Panc1 (cell line): ENCODE results near the gene RIMBP2.

Experiments
- POLR2AphosphoS5 ChIP-seq: IDR thresholded peaks from 2 replicates; pipeline ENCODE4 v1.6.1; 2012; ENCODE audit warnings: mild to moderate bottlenecking, low read depth, low read length, moderate library complexity
- REST ChIP-seq, 2 experiments: IDR thresholded peaks; 2 replicates each; pipeline ENCODE4 v1.6.1; 2011 to 2012; ENCODE audit warnings: low read depth in 2 of 2, control low read depth in 1 of 2, low read length in 1 of 2, mild to moderate bottlenecking in 1 of 2, moderate library complexity in 1 of 2; ENCODE audit not compliant: insufficient read depth in 1 of 2
- SIN3A ChIP-seq: IDR thresholded peaks from 2 replicates; pipeline ENCODE4 v1.6.1; 2012; ENCODE audit warnings: low read depth, mild to moderate bottlenecking, low read length, moderate library complexity, borderline replicate concordance; ENCODE audit not compliant: insufficient read depth
- TF ChIP-seq, protein P1 (sequence below): fragments of 450-650 bp; IDR thresholded peaks from 2 replicates; pipeline ENCODE4 v1.5.1; 2017; ENCODE audit warnings: mild to moderate bottlenecking

GRCh38 chr12:130595566-130595965 is 120.5 kb downstream of the RIMBP2 start:
- TF ChIP-seq, protein P1, sequence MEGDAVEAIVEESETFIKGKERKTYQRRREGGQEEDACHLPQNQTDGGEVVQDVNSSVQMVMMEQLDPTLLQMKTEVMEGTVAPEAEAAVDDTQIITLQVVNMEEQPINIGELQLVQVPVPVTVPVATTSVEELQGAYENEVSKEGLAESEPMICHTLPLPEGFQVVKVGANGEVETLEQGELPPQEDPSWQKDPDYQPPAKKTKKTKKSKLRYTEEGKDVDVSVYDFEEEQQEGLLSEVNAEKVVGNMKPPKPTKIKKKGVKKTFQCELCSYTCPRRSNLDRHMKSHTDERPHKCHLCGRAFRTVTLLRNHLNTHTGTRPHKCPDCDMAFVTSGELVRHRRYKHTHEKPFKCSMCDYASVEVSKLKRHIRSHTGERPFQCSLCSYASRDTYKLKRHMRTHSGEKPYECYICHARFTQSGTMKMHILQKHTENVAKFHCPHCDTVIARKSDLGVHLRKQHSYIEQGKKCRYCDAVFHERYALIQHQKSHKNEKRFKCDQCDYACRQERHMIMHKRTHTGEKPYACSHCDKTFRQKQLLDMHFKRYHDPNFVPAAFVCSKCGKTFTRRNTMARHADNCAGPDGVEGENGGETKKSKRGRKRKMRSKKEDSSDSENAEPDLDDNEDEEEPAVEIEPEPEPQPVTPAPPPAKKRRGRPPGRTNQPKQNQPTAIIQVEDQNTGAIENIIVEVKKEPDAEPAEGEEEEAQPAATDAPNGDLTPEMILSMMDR = no peak
- TF ChIP-seq REST (IDR thresholded peaks at IDR 0.05; ENCODE audit: insufficient read depth in 1 of 2, low read depth in 2 of 2, low read length in 1 of 2) (no peak), POLR2AphosphoS5 (no peak), SIN3A (no peak)
